ENCODE measurements around the gene RPTOR.

Gene RPTOR

GRCh38 chr17:80822700-80823410 lies 278.2 kb downstream of the RPTOR start:
- DNase-seq = no peak

GRCh38 chr17:80824549-80825470 lies 280.2 kb downstream of the RPTOR start:
- DNase-seq = no peak

- DNase-seq = no peak
These were observed 281.1 kb downstream of the RPTOR start for GRCh38 chr17:80825471-80826345.

- no peak for DNase-seq
These were observed 281.8 kb downstream of the RPTOR start for GRCh38 chr17:80826346-80826954.

- DNase-seq = no peak
These were observed 282.5 kb downstream of the RPTOR start for GRCh38 chr17:80826955-80827645.

GRCh38 chr17:80827646-80828643 lies 283.3 kb downstream of the RPTOR start:
- no peak for DNase-seq

GRCh38 chr17:80829166-80829813 lies 284.7 kb downstream of the RPTOR start:
- DNase-seq = no peak

GRCh38 chr17:80830020-80830780 lies 285.6 kb downstream of the RPTOR start:
- DNase-seq = no peak

- DNase-seq = no peak
These were observed 286.9 kb downstream of the RPTOR start for GRCh38 chr17:80831491-80831890.

- DNase-seq = peak; percentile 3
These were observed 287.6 kb downstream of the RPTOR start for GRCh38 chr17:80832266-80832676.

GRCh38 chr17:80832888-80833583 lies 288.4 kb downstream of the RPTOR start:
- peak; percentile 67 for DNase-seq

- no peak for DNase-seq
These were observed 289.6 kb downstream of the RPTOR start for GRCh38 chr17:80833952-80834892.

- no peak for DNase-seq
These were observed 290.2 kb downstream of the RPTOR start for GRCh38 chr17:80834893-80835275.

GRCh38 chr17:80835816-80836657 lies 291.4 kb downstream of the RPTOR start:
- no peak for DNase-seq

- DNase-seq = no peak
These were observed 292.0 kb downstream of the RPTOR start for GRCh38 chr17:80836658-80836965.

GRCh38 chr17:80836971-80837481 lies 292.4 kb downstream of the RPTOR start:
- no peak for DNase-seq

GRCh38 chr17:80837711-80838110 lies 293.1 kb downstream of the RPTOR start:
- DNase-seq = no peak
